H9 (cell line): ENCODE measurements around the gene IL17REL. TPM values are rescaled to one million over a fixed set of nuclear protein-coding genes. Genes with fewer than 3 reads are reported as not detected.
A peak's percentile ranks its signal among the peaks of the same experiment; 100 is the strongest.

Source experiments
- DNase-seq: peaks from one replicate; pipeline ENCODE4 v3.0.0-alpha.2; 2017
- H2AFZ ChIP-seq: one replicate; pipeline ENCODE4 v1.6.1; 2013; ENCODE audit warnings: mild to moderate bottlenecking, low read length, control low read depth, moderate library complexity
- H2AK5ac ChIP-seq: 2 replicates; pipeline ENCODE4 v1.6.1; 2013; ENCODE audit warnings: low read length, control low read depth, mixed read lengths; ENCODE audit not compliant: insufficient read length
- H2BK120ac ChIP-seq: one replicate; pipeline ENCODE4 v1.6.1; 2013; ENCODE audit warnings: low read depth, mild to moderate bottlenecking, low read length, control low read depth, inconsistent platforms; ENCODE audit not compliant: poor library complexity, severe bottlenecking
- H2BK12ac ChIP-seq: 2 replicates; pipeline ENCODE4 v1.6.1; 2013; ENCODE audit warnings: low read length, control low read depth, mixed read lengths, low read depth; ENCODE audit not compliant: insufficient read length
- H2BK15ac ChIP-seq: 2 replicates; pipeline ENCODE4 v1.6.1; 2013; ENCODE audit warnings: low read depth, low read length, control low read depth
- H2BK20ac ChIP-seq: one replicate; pipeline ENCODE4 v1.6.1; 2013; ENCODE audit warnings: low read depth, mild to moderate bottlenecking, low read length, control low read depth, inconsistent platforms; ENCODE audit not compliant: poor library complexity, severe bottlenecking
- H2BK5ac ChIP-seq: 2 replicates; pipeline ENCODE4 v1.6.1; 2013; ENCODE audit warnings: low read length, control low read depth, mixed read lengths; ENCODE audit not compliant: insufficient read length
- H3K14ac ChIP-seq: 2 replicates; pipeline ENCODE4 v1.6.1; 2013; ENCODE audit warnings: low read length, control low read depth; ENCODE audit not compliant: insufficient read depth
- H3K18ac ChIP-seq: 2 replicates; pipeline ENCODE4 v1.6.1; 2013; ENCODE audit warnings: low read depth, mild to moderate bottlenecking, mixed read lengths, low read length, control low read depth; ENCODE audit not compliant: insufficient read length
- H3K23ac ChIP-seq: 2 replicates; pipeline ENCODE4 v1.6.1; 2013; ENCODE audit warnings: low read length, control low read depth, mixed read lengths, low read depth; ENCODE audit not compliant: insufficient read length
- H3K23me2 ChIP-seq: 2 replicates; pipeline ENCODE4 v1.6.1; 2013; ENCODE audit warnings: low read depth, mild to moderate bottlenecking, mixed read lengths, low read length, control low read depth; ENCODE audit not compliant: insufficient read length, poor library complexity, severe bottlenecking
- H3K27ac ChIP-seq: 2 replicates; pipeline ENCODE4 v1.5.1; 2013; ENCODE audit warnings: low read length, control low read depth, mixed read lengths, low read depth; ENCODE audit not compliant: insufficient read length
- H3K27me3 ChIP-seq: 2 replicates; pipeline ENCODE4 v1.6.1; 2013; ENCODE audit warnings: low read length, control low read depth, inconsistent platforms; ENCODE audit not compliant: insufficient read depth
- H3K4ac ChIP-seq: 2 replicates; pipeline ENCODE4 v1.6.1; 2013; ENCODE audit warnings: low read depth, mild to moderate bottlenecking, control low read depth, inconsistent platforms, low read length, moderate library complexity
- H3K4me1 ChIP-seq: 2 replicates; pipeline ENCODE4 v1.6.1; 2013; ENCODE audit warnings: low read length, control low read depth, inconsistent platforms; ENCODE audit not compliant: insufficient read depth
- H3K4me2 ChIP-seq: 2 replicates; pipeline ENCODE4 v1.6.1; 2013; ENCODE audit warnings: low read length, control low read depth, mixed read lengths; ENCODE audit not compliant: insufficient read length, insufficient read depth
- H3K56ac ChIP-seq: 2 replicates; pipeline ENCODE4 v1.6.1; 2013; ENCODE audit warnings: low read depth, mild to moderate bottlenecking, mixed read lengths, low read length, control low read depth; ENCODE audit not compliant: insufficient read length
- H3K79me1 ChIP-seq: 2 replicates; pipeline ENCODE4 v1.6.1; 2013; ENCODE audit warnings: low read depth, mild to moderate bottlenecking, moderate library complexity, low read length, control low read depth, inconsistent platforms; ENCODE audit not compliant: insufficient read depth, poor library complexity, severe bottlenecking
- H3K79me2 ChIP-seq: 2 replicates; pipeline ENCODE4 v1.6.1; 2013; ENCODE audit warnings: low read length, control low read depth, inconsistent platforms; ENCODE audit not compliant: insufficient read depth
- H3K9ac ChIP-seq: 2 replicates; pipeline ENCODE4 v1.6.1; 2013; ENCODE audit warnings: low read length, control low read depth, mixed read lengths; ENCODE audit not compliant: insufficient read length; ENCODE audit errors: extremely low read depth
- H3K9me3 ChIP-seq: one replicate; pipeline ENCODE4 v1.6.1; 2013; ENCODE audit warnings: low read depth, low read length, inconsistent platforms; ENCODE audit not compliant: control insufficient read depth
- H3T11ph ChIP-seq: one replicate; pipeline ENCODE4 v1.6.1; 2013; ENCODE audit warnings: mild to moderate bottlenecking, low read length, control low read depth, inconsistent platforms
- H4K20me1 ChIP-seq: one replicate; pipeline ENCODE4 v1.6.1; 2013; ENCODE audit not compliant: control insufficient read depth, insufficient read length, insufficient read depth
- H4K5ac ChIP-seq: 2 replicates; pipeline ENCODE4 v1.6.1; 2013; ENCODE audit warnings: low read depth, mild to moderate bottlenecking, mixed read lengths, low read length, control low read depth; ENCODE audit not compliant: insufficient read length
- H4K8ac ChIP-seq: replicated peaks from 2 replicates; pipeline ENCODE4 v1.6.1; 2013; ENCODE audit warnings: low read length, control low read depth, mixed read lengths, low read depth; ENCODE audit not compliant: insufficient read length
- H4K91ac ChIP-seq: 2 replicates; pipeline ENCODE4 v1.6.1; 2013; ENCODE audit warnings: low read depth, mild to moderate bottlenecking, moderate library complexity, mixed read lengths, low read length, control low read depth; ENCODE audit not compliant: insufficient read length
- H3K27ac Mint-ChIP-seq, 3 experiments: 2 replicates in 2 of 3; 3 replicates in 1 of 3; pipeline ENCODE4 v1.8.0; 2020 to 2021; ENCODE audit warnings: mixed read lengths in 3 of 3, mild to moderate bottlenecking in 1 of 3, moderate library complexity in 1 of 3
- H3K27me3 Mint-ChIP-seq: 2 replicates; pipeline ENCODE4 v1.8.0; 2021; ENCODE audit warnings: low read depth, mild to moderate bottlenecking, moderate library complexity, mixed read lengths
- H3K36me3 Mint-ChIP-seq, 3 experiments: 2 replicates in 2 of 3; 3 replicates in 1 of 3; pipeline ENCODE4 v1.8.0; 2020 to 2021; ENCODE audit warnings: low read depth in 3 of 3, mixed read lengths in 3 of 3; ENCODE audit not compliant: insufficient read depth in 1 of 3
- H3K4me1 Mint-ChIP-seq, 2 experiments: 2 replicates each; pipeline ENCODE4 v1.8.0; 2020; ENCODE audit warnings: mixed read lengths in 2 of 2
- H3K4me3 Mint-ChIP-seq, 2 experiments: 2 replicates in 1 of 2; 3 replicates in 1 of 2; pipeline ENCODE4 v1.8.0; 2020 to 2021; ENCODE audit warnings: mild to moderate bottlenecking in 2 of 2, mixed read lengths in 2 of 2, moderate library complexity in 1 of 2
- H3K9me3 Mint-ChIP-seq, 2 experiments: 2 replicates in 1 of 2; 3 replicates in 1 of 2; pipeline ENCODE4 v1.8.0; 2020; ENCODE audit warnings: mild to moderate bottlenecking in 2 of 2, mixed read lengths in 2 of 2, moderate library complexity in 1 of 2
- CTCF ChIP-seq: fragments of 200-600 bp; sonication (generic); conservative IDR thresholded peaks from 3 replicates; pipeline ENCODE4 v1.8.0; 2021; ENCODE audit warnings: antibody characterized with exemption, mild to moderate bottlenecking
- WGBS: extraction: QIAGEN DNeasy Blood & Tissue Kit; methylation state at CpG from one replicate; pipeline ENCODE4 v1.1.7; 2013; ENCODE audit warnings: missing lambda C conversion rate, low lambda C conversion rate, mixed read lengths; ENCODE audit not compliant: insufficient read length; ENCODE audit errors: extremely low coverage; 5-methylcytosine and 5-hydroxymethylcytosine counted together
- total RNA-seq: library from RNA; stranded (reverse); gene quantifications from 2 replicates; pipeline ENCODE4 v1.2.1, GENCODE V29; 2021

The IL17REL gene
- total RNA-seq, 1 experiment from 2014 or later: 0.20 TPM

DNA sequence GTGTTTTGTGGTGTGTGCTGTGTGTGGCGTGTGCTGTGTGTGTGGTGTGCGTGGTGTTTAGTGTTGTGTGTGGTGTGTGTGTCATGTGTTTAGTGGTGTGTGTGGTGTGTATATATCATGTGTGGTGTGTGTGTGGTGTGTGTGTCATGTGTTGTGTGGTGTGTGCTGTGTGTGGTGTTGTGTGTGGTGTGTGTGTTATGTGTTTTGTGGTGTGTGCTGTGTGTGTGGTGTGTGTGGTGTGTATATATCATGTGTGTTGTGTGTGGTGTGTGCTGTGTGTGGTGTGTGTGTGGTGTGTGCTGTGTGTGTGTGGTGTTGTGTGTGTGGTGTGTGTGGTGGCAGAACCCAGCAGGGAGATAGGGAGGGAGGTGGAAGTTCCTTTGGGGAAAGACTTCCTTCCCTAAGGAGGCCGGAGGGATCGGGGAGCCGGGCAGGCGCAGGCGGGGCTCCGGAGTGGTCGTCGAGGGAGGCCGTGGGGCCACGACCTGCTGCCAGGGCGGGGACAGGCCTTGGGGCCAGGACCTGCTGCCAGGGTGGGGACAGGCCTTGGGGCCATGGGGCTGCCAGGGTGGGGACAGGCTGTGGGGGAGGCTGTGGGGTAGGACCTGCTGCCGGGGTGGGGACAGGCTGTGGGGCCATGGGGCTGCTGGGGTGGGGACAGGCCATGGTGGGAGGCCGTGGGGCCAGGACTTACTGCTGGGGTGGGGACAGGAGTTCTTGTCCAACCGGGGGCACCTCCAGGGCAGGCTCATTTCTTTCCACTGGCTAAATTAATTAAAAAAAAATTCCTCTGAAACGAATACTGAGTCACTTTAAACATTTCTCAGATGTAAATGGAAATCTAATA, 36.8 kb downstream of the IL17REL start:
- Mint-ChIP-seq H3K4me1 (peaks cover under 1 to 5% of the 10 kb centered on the region in 2 experiments), H3K9me3 (peaks cover 8 to 11% of the 10 kb centered on the region in 2 experiments), H3K27ac (no peak overlapping the region; a peak in 1 of 7 replicates), H3K27me3 (peaks cover 14% of the 10 kb centered on the region), H3K4me3 (no peak overlapping the region; a peak in 1 of 5 replicates), H3K36me3 (peaks cover 0 to 8% (median 0%) of the 10 kb centered on the region in 3 experiments; a peak in 2 of 7 replicates)
- no peak overlapping the region for H3K9ac ChIP-seq
- H2AK5ac ChIP-seq: no peak overlapping the region
- H2BK5ac ChIP-seq: no peak overlapping the region
- H4K5ac ChIP-seq: no peak overlapping the region
- no peak overlapping the region for H3K23ac ChIP-seq
- H3K23me2 ChIP-seq: no peaks in the 10 kb centered on the region
- H3K9me3 ChIP-seq: no peaks in the 10 kb centered on the region
- no peak overlapping the region for H3K4me2 ChIP-seq
- no peak overlapping the region for H3K18ac ChIP-seq
- H3K79me2 ChIP-seq: no peaks in the 10 kb centered on the region
- H4K8ac ChIP-seq: no peak overlapping the region
- no peak overlapping the region for H2BK12ac ChIP-seq
- H3K4me1 ChIP-seq: no peaks in the 10 kb centered on the region
- TF ChIP-seq CTCF: no peak
- no peak overlapping the region for H3K4ac ChIP-seq
- H3K27me3 ChIP-seq: no peaks in the 10 kb centered on the region
- no peak overlapping the region for H3T11ph ChIP-seq
- DNase-seq: peak; percentile 60
- H3K79me1 ChIP-seq: no peaks in the 10 kb centered on the region
- H3K27ac ChIP-seq: no peak overlapping the region
- H2BK120ac ChIP-seq: no peak overlapping the region
- no peak overlapping the region for H2AFZ ChIP-seq
- H4K20me1 ChIP-seq: peaks cover 3% of the 10 kb centered on the region
- WGBS: no CpG with 5 or more reads among the region's 17 CpGs
- no peak overlapping the region for H3K56ac ChIP-seq
- H3K14ac ChIP-seq: no peak overlapping the region
- no peak overlapping the region for H4K91ac ChIP-seq
- H2BK15ac ChIP-seq: no peak overlapping the region
- no peak overlapping the region for H2BK20ac ChIP-seq
